Ishikawa (cell line): ENCODE data around the gene ZBTB26.

ENCODE experiments used
- CEBPB ChIP-seq: IDR thresholded peaks from 2 replicates; pipeline ENCODE4 v1.6.1; 2012
- CREB1 ChIP-seq: IDR thresholded peaks from 2 replicates; pipeline ENCODE4 v1.6.1; 2012; ENCODE audit warnings: low read depth
- RAD21 ChIP-seq: IDR thresholded peaks from 2 replicates; pipeline ENCODE4 v1.6.1; 2012; ENCODE audit warnings: low read depth
- TAF1 ChIP-seq: IDR thresholded peaks from 2 replicates; pipeline ENCODE4 v1.6.1; 2012; ENCODE audit warnings: low read depth, mild to moderate bottlenecking
- YY1 ChIP-seq: IDR thresholded peaks from 2 replicates; pipeline ENCODE4 v1.6.1; 2012; ENCODE audit warnings: low read depth
- TF ChIP-seq, protein P1 (sequence below): IDR thresholded peaks from 2 replicates; pipeline ENCODE4 v1.6.1; 2012; ENCODE audit warnings: low read depth, mild to moderate bottlenecking
- TF ChIP-seq, protein P2 (sequence below): IDR thresholded peaks from 2 replicates; pipeline ENCODE4 v1.6.1; 2012

DNA sequence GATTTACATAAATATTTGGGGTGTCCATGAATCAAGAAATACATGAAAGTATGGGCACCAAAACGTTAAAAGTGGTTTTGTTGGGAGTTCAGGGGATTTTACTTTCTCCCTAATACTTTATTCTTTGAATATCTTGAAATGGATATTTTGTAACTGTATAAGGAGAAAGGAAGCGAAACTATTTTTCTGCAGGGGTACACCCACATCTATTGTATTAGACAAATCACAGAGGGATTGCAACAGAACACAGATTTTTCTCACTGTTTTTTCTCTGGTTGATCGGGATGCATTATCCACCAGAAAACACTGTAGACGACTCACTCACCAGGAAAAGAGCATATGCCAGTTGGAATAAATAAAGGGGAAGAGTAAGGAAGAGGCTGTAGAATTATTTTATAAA lies 8.3 kb upstream of the ZBTB26 start:
- TF ChIP-seq, protein P1, sequence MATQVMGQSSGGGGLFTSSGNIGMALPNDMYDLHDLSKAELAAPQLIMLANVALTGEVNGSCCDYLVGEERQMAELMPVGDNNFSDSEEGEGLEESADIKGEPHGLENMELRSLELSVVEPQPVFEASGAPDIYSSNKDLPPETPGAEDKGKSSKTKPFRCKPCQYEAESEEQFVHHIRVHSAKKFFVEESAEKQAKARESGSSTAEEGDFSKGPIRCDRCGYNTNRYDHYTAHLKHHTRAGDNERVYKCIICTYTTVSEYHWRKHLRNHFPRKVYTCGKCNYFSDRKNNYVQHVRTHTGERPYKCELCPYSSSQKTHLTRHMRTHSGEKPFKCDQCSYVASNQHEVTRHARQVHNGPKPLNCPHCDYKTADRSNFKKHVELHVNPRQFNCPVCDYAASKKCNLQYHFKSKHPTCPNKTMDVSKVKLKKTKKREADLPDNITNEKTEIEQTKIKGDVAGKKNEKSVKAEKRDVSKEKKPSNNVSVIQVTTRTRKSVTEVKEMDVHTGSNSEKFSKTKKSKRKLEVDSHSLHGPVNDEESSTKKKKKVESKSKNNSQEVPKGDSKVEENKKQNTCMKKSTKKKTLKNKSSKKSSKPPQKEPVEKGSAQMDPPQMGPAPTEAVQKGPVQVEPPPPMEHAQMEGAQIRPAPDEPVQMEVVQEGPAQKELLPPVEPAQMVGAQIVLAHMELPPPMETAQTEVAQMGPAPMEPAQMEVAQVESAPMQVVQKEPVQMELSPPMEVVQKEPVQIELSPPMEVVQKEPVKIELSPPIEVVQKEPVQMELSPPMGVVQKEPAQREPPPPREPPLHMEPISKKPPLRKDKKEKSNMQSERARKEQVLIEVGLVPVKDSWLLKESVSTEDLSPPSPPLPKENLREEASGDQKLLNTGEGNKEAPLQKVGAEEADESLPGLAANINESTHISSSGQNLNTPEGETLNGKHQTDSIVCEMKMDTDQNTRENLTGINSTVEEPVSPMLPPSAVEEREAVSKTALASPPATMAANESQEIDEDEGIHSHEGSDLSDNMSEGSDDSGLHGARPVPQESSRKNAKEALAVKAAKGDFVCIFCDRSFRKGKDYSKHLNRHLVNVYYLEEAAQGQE: no peak
- TF ChIP-seq, protein P2, sequence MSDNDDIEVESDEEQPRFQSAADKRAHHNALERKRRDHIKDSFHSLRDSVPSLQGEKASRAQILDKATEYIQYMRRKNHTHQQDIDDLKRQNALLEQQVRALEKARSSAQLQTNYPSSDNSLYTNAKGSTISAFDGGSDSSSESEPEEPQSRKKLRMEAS: no peak
- TF ChIP-seq CEBPB (no peak), YY1 (no peak), CREB1 (no peak), TAF1 (no peak), RAD21 (no peak)
